GM19372 (cell line): ENCODE results near the gene NUP88.

Experiments used
- ATAC-seq: cut with Tn5 transposase; IDR thresholded peaks from one replicate; pipeline ENCODE4 v1.9.1; 2021; ENCODE audit warnings: mild to moderate bottlenecking, low read depth, moderate library complexity; ENCODE audit not compliant: unreplicated experiment

The NUP88 gene

GRCh38 chr17:5361426-5361825, 58.0 kb downstream of the NUP88 start:
- no peak for ATAC-seq

GRCh38 chr17:5355421-5356129, 63.9 kb downstream of the NUP88 start:
- no peak for ATAC-seq

GRCh38 chr17:5354886-5355415, 64.5 kb downstream of the NUP88 start:
- no peak for ATAC-seq

GRCh38 chr17:5354310-5354709, 65.2 kb downstream of the NUP88 start:
- no peak for ATAC-seq

GRCh38 chr17:5352681-5353289, 66.7 kb downstream of the NUP88 start:
- ATAC-seq: no peak

- ATAC-seq: no peak
These were observed 74.5 kb downstream of the NUP88 start for GRCh38 chr17:5344914-5345313.
